AG09309 (cell line): Measurements from ENCODE around the gene WASHC2A.
"Not testable (repeated sequence)": the region's sequence is repeated elsewhere in the genome, so short reads cannot be mapped to it uniquely, and the experiment has no call there.

Experiments
- DNase-seq: peaks from one replicate; pipeline ENCODE4 v3.0.0-alpha.2; 2010; ENCODE audit warnings: low read depth
- H3K4me3 ChIP-seq: 2 replicates; pipeline ENCODE4 v1.5.1; 2011; ENCODE audit warnings: mild to moderate bottlenecking, low read depth, low read length, moderate library complexity; ENCODE audit not compliant: control insufficient read depth
- CTCF ChIP-seq: IDR thresholded peaks from 2 replicates; pipeline ENCODE4 v1.5.1; 2011; ENCODE audit warnings: mild to moderate bottlenecking, low read depth, low read length, inconsistent platforms; ENCODE audit not compliant: insufficient read depth, control insufficient read depth; ENCODE audit errors: missing control alignments

The WASHC2A gene

GRCh38 chr10:50131245-50131965, 63.7 kb downstream of the WASHC2A start:
- not testable (repeated sequence) for H3K4me3 ChIP-seq, DNase-seq

DNA sequence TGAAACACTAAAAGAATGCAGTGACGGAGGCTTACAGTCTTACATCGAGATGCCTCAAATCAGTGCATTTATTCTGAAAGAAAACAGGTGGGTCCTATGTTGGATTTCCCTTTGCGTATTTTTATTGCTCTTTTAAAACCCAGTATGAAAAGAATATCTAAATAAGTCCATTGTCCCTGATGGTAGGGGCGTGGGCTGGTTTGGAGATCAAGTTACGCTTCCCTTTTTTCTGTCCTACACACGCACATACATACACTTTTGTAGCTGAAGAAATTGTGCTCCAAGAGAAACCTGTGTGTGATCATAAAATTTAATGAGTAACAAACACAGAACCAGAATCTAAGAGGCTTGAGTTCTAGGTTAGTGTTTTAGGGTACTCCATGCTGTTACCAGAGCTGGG, 64.6 kb downstream of the WASHC2A start:
- DNase-seq, H3K4me3 ChIP-seq: not testable (repeated sequence)

GRCh38 chr10:50132841-50133240, 65.1 kb downstream of the WASHC2A start:
- not testable (repeated sequence) for H3K4me3 ChIP-seq, DNase-seq

- H3K4me3 ChIP-seq, DNase-seq: not testable (repeated sequence)
These were observed 75.9 kb downstream of the WASHC2A start for GRCh38 chr10:50143512-50144174.

GRCh38 chr10:50145575-50145974, 77.8 kb downstream of the WASHC2A start:
- not testable (repeated sequence) for H3K4me3 ChIP-seq
- peak; percentile 2 for DNase-seq

GRCh38 chr10:50152792-50153272, 85.1 kb downstream of the WASHC2A start:
- H3K4me3 ChIP-seq: no peak overlapping the region
- DNase-seq: no peak

DNA sequence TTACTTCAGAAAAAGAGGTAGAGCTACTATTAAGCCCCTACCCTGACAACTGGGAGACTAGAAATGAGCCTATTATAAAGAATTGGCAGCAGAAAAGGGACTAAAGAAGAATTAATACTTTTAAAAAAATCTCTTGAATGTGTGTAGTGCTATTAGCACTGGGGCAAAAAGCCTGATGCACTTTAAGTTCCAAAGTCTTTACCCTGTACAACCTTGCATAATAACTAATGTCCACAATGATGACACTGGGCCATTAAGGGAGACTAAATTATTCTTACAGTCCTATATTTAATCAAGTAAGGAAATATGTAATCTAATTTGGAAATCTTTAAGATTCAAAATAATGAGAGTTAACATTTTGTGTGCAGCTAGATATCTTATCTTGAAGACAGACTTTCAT, 90.1 kb downstream of the WASHC2A start:
- H3K4me3 ChIP-seq, DNase-seq: not testable (repeated sequence)

More at GRCh38 chr10:50152792-50153272, 85.1 kb downstream of the WASHC2A start:
- no peak for TF ChIP-seq CTCF

GRCh38 chr10:50159856-50160255, 92.1 kb downstream of the WASHC2A start:
- DNase-seq: peak; percentile 31

DNA sequence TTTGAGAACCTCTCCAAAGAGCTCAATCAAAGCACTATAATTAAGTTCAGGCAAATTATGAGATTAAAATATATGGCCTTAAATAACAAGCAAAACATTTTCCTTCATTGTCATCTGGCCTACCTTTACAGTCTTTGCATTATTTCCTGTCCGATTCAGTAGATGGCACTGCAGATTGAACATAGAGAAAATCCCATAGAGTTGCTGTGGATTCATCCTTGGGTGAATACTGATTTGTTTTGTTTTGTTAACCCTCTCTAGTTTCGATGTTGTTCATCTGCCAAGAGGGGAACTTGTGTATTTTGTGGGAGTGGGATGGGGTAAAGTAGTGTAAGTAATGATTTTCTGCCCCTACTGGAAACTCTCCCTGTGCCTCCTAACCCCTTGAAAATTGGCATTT, 97.3 kb downstream of the WASHC2A start:
- DNase-seq, H3K4me3 ChIP-seq: not testable (repeated sequence)
- peak; percentile 9 for TF ChIP-seq CTCF

More at GRCh38 chr10:50159856-50160255, 92.1 kb downstream of the WASHC2A start:
- H3K4me3 ChIP-seq: not testable (repeated sequence)

DNA sequence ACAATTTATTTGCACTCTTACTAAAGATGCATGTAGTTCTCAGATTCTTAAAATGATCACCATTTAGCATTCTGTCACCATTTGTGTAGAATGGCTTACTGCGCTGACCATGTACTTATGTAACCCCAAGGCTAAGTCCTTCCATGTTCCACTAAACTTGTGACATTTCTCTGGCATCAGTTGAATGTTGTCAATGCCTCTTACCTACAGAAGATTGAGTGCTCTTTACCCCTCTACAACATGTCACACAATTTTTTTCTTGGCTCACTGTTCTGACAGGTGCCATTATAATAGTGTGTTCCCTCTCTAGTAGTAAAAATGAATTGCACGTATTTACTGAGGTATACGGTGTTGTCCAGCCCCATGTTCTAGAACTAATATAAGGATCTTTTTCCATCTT, 100.1 kb downstream of the WASHC2A start:
- not testable (repeated sequence) for DNase-seq, H3K4me3 ChIP-seq

DNA sequence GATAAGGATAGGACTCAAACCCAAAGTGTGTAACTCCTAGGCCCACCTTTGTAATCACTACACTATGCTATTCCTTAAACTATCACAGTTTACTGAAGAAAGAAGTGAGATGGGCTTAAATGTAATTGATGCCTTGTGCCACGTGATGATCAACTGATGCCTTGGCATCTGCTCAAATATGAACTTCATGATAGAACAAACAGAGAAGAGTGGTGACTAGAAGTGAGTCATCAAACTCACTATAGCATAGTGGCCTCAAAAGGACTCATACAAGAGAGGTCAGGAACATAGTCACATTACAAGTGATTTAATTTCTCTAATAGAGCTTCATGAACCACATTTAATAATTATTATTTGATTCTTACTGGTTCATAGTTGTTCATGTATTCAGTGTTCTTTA, 101.8 kb downstream of the WASHC2A start:
- H3K4me3 ChIP-seq: not testable (repeated sequence)
- DNase-seq: peak; percentile 4

- not testable (repeated sequence) for H3K4me3 ChIP-seq
- peak; percentile 88 for DNase-seq
These were observed 107.2 kb downstream of the WASHC2A start for GRCh38 chr10:50174788-50175525.
